GM12891 (cell line): ENCODE data around the gene HID1.

ENCODE experiments used
- POLR2A ChIP-seq: IDR thresholded peaks from 2 replicates; pipeline ENCODE4 v1.6.1; 2011; ENCODE audit warnings: low read depth, low read length, control low read depth
- POLR2AphosphoS5 ChIP-seq: IDR thresholded peaks from 2 replicates; pipeline ENCODE4 v1.6.1; 2011; ENCODE audit warnings: low read depth, low read length, control low read depth
- TAF1 ChIP-seq: IDR thresholded peaks from 2 replicates; pipeline ENCODE4 v1.6.1; 2011; ENCODE audit warnings: low read depth, low read length, control low read depth

DNA sequence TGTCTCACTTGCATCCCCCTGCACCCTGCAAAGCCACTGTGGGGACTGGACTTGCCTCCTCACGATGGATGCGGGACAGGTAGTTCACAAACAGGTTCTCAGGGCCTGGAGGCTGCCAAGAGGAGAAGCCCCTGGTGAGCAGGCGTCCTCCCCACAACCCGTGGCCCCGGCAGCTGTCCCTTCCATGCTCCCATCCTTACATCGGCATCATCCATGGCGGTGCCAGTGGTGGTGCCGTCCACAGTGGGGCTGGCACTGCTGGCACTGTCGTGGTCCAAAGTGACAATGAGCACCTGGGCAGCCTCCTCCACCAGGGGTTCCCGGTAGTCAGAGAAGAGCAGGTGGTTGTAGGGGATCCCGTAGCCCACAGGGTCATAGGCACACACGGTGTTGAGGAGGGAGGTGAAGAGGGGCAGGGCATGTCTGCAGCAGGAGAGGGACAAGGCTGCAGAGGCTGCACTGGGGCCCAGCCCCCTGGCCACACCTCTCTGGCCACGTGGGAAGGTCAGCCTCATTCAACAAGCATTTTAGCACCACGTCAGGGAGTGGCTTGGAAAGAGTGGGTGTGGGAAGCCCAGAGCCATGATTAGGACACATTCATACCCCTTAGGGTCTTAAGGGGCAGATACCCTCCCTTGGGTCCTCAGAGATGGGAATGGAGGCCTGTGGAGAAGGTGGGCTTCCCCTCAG, 12.6 kb downstream of the HID1 start:
- TF ChIP-seq POLR2A (no peak), POLR2AphosphoS5 (no peak), TAF1 (no peak)
